Measurements from ENCODE around the gene MAG. TPM values are rescaled to one million over a fixed set of nuclear protein-coding genes. Genes with fewer than 3 reads are reported as not detected.

MAG gene
- total and polyA plus RNA-seq, 10 of the 15 experiments (the other 5 are each of a cell fraction or from before 2014, with no cell fraction given): 0.03 to 0.82 (median 0.17) TPM; not detected in 2

GRCh38 chr19:35284153-35285094 is 7.5 kb upstream of the MAG start:
- no peaks in the 10 kb centered on the region for H3K79me2 ChIP-seq (ENCODE audit: control insufficient read depth, insufficient read depth, low read length)
- no peak overlapping the region for H3K27ac ChIP-seq (ENCODE audit: control insufficient read depth, insufficient read depth)
- BruUV-seq (replicated peaks): no TSS peak
- no peaks in the 10 kb centered on the region for H3K36me3 ChIP-seq (ENCODE audit: control insufficient read depth in 2 of 2, insufficient read depth in 2 of 2, low read length in 1 of 2)
- no peak for TF ChIP-seq POLR2AphosphoS5 (IDR thresholded peaks at IDR 0.05; ENCODE audit: low read length)
- no peak for TF ChIP-seq ELK1 (IDR thresholded peaks at IDR 0.05; ENCODE audit: low read depth, low read length)
- TF ChIP-seq TARDBP (IDR thresholded peaks at IDR 0.05; ENCODE audit: borderline replicate concordance): no peak
- no peak for TF ChIP-seq REST (IDR thresholded peaks at IDR 0.05; ENCODE audit: low read depth, low read length)
- no peak for TF ChIP-seq EZH2 (IDR thresholded peaks at IDR 0.05; ENCODE audit: borderline replicate concordance, control insufficient read depth, low read depth, low read length)
- no peak for TF ChIP-seq SPI1 (IDR thresholded peaks at IDR 0.05; ENCODE audit: borderline replicate concordance, insufficient read depth, low read depth, low read length)
- TF ChIP-seq RAD51 (IDR thresholded peaks at IDR 0.05): no peak
- TF ChIP-seq EGR1 (IDR thresholded peaks at IDR 0.05; ENCODE audit: borderline replicate concordance in 1 of 2, low read depth in 2 of 2, low read length in 2 of 2): no peak
- TF ChIP-seq STAT3 (IDR thresholded peaks at IDR 0.05; ENCODE audit: low read depth, low read length): no peak
- TF ChIP-seq BHLHE40 (IDR thresholded peaks at IDR 0.05; ENCODE audit: borderline replicate concordance in 1 of 2, low read depth in 2 of 2, low read length in 1 of 2): no peak
- no peak for TF ChIP-seq SRF (IDR thresholded peaks at IDR 0.05; ENCODE audit: low read depth in 2 of 2, low read length in 2 of 2)
- TF ChIP-seq MTA2 (IDR thresholded peaks at IDR 0.05; ENCODE audit: low read depth): no peak
- 57% methylated on average over 17 of the region's 17 CpGs for WGBS (ENCODE audit: insufficient coverage, insufficient replicate concordance, low lambda C conversion rate, missing lambda C conversion rate)
- no peak for ATAC-seq
- no peak for FAIRE-seq
- no peak for DNase-seq (ENCODE audit: low read depth, low spot score)
- H4K20me1 ChIP-seq (ENCODE audit: control insufficient read depth, insufficient read depth): no peaks in the 10 kb centered on the region
- no peak overlapping the region for H3K9ac ChIP-seq (ENCODE audit: control insufficient read depth, insufficient read depth, low read length)
- RAD21 ChIA-PET (ENCODE audit: unreplicated experiment): interaction anchor here (1.0 kb wide), 1 partner anchor 39 kb away, joined by 3 read pairs; no protein-coding TSS in a partner anchor
- CTCF ChIA-PET: interaction anchor here (0.5 to 1.1 kb wide), 3 partner anchors 33 to 1154 kb away, joined by 3 read pairs; no protein-coding TSS in a partner anchor
- no peaks in the 10 kb centered on the region for H3K9me3 ChIP-seq (replicated peaks; ENCODE audit: control insufficient read depth, insufficient read depth, low read length)
- in situ Hi-C loops (cut with MboI): no loop called here
- no peak overlapping the region for H2AFZ ChIP-seq (ENCODE audit: control insufficient read depth, low read depth, low read length)
- peaks cover 17% of the 10 kb centered on the region for H3K4me1 ChIP-seq (ENCODE audit: control insufficient read depth, insufficient read depth, low read length)
- POLR2A ChIA-PET: interaction anchor here (0.8 kb wide), 1 partner anchor 9 kb away, joined by 3 read pairs; no protein-coding TSS in a partner anchor
- H3K4me2 ChIP-seq (ENCODE audit: control insufficient read depth, insufficient read depth): no peak overlapping the region
- no peaks in the 10 kb centered on the region; a peak in 2 of 4 replicates for H3K27me3 ChIP-seq (replicated peaks in 1 of 2; ENCODE audit: control insufficient read depth in 2 of 2, insufficient read depth in 2 of 2, low read length in 1 of 2)
- SMC1A ChIA-PET (ENCODE audit: uncharacterized antibody, unreplicated experiment): interaction anchor here (1.0 kb wide), 2 partner anchors 48 to 139 kb away, joined by 3 read pairs; no protein-coding TSS in a partner anchor
- no peak overlapping the region for H3K4me3 ChIP-seq
- intact Hi-C loops (cut with micrococcal nuclease; ENCODE audit: unreplicated experiment): no loop called here

Data from GM12878 (cell line).